ENCODE results near the gene PRAMEF5.
"Not testable (repeated sequence)": the region's sequence is repeated elsewhere in the genome, so short reads cannot be mapped to it uniquely, and the experiment has no call there.

PRAMEF5 gene

GRCh38 chr1:13253898-13254297, at the start of gene PRAMEF5:
PRAMEF5 (plus strand) TSS chr1:13254198; CDS start chr1:13259269, 5,071 bp downstream.
- DNase-seq (ENCODE audit: low read depth); H3K4me3 ChIP-seq (ENCODE audit: low read depth, low read length): not testable (repeated sequence)

- DNase-seq (ENCODE audit: low read depth); H3K4me3 ChIP-seq (ENCODE audit: low read depth, low read length): not testable (repeated sequence)
Observed at GRCh38 chr1:13208712-13209111, 45.3 kb upstream of the PRAMEF5 start.

GRCh38 chr1:13216619-13217018, 37.4 kb upstream of the PRAMEF5 start:
- not testable (repeated sequence) for DNase-seq (ENCODE audit: low read depth); H3K4me3 ChIP-seq (ENCODE audit: low read depth, low read length)

- DNase-seq (ENCODE audit: low read depth); H3K4me3 ChIP-seq (ENCODE audit: low read depth, low read length): not testable (repeated sequence)
Observed at GRCh38 chr1:13219203-13219602, 34.8 kb upstream of the PRAMEF5 start.

- not testable (repeated sequence) for DNase-seq (ENCODE audit: low read depth); H3K4me3 ChIP-seq (ENCODE audit: low read depth, low read length)
Observed at GRCh38 chr1:13222788-13223187, 31.2 kb upstream of the PRAMEF5 start.

GRCh38 chr1:13224480-13225060, 29.4 kb upstream of the PRAMEF5 start:
- DNase-seq (ENCODE audit: low read depth): no peak
- no peak for TF ChIP-seq CTCF (IDR thresholded peaks at IDR 0.05; ENCODE audit: low read depth, low read length, missing control alignments)
- no peak overlapping the region for H3K4me3 ChIP-seq (ENCODE audit: low read depth, low read length)

- not testable (repeated sequence) for DNase-seq (ENCODE audit: low read depth); H3K4me3 ChIP-seq (ENCODE audit: low read depth, low read length)
Observed at GRCh38 chr1:13225675-13226204, 28.3 kb upstream of the PRAMEF5 start, which contains the start of gene PRAMEF18. PRAMEF18 (minus strand) TSS chr1:13226154; CDS start chr1:13226106, 48 bp downstream.

- not testable (repeated sequence) for DNase-seq (ENCODE audit: low read depth); H3K4me3 ChIP-seq (ENCODE audit: low read depth, low read length)
Observed at GRCh38 chr1:13227271-13228055, 26.5 kb upstream of the PRAMEF5 start.

GRCh38 chr1:13228343-13228781, 25.6 kb upstream of the PRAMEF5 start:
- H3K4me3 ChIP-seq (ENCODE audit: low read depth, low read length): no peak overlapping the region
- no peak for DNase-seq (ENCODE audit: low read depth)
- peak; percentile 71 for TF ChIP-seq CTCF (IDR thresholded peaks at IDR 0.05; ENCODE audit: low read depth, low read length, missing control alignments)

GRCh38 chr1:13230096-13230495, 23.9 kb upstream of the PRAMEF5 start:
- DNase-seq (ENCODE audit: low read depth); H3K4me3 ChIP-seq (ENCODE audit: low read depth, low read length): not testable (repeated sequence)

- H3K4me3 ChIP-seq (ENCODE audit: low read depth, low read length); DNase-seq (ENCODE audit: low read depth): not testable (repeated sequence)
Observed at GRCh38 chr1:13230601-13231000, 23.4 kb upstream of the PRAMEF5 start.

- not testable (repeated sequence) for H3K4me3 ChIP-seq (ENCODE audit: low read depth, low read length)
Observed at GRCh38 chr1:13231061-13231750, 22.8 kb upstream of the PRAMEF5 start.

GRCh38 chr1:13232056-13232455, 21.9 kb upstream of the PRAMEF5 start:
- H3K4me3 ChIP-seq (ENCODE audit: low read depth, low read length); DNase-seq (ENCODE audit: low read depth): not testable (repeated sequence)

More at GRCh38 chr1:13231061-13231750, 22.8 kb upstream of the PRAMEF5 start:
- not testable (repeated sequence) for DNase-seq (ENCODE audit: low read depth)

GRCh38 chr1:13234057-13234456, 19.9 kb upstream of the PRAMEF5 start:
- not testable (repeated sequence) for H3K4me3 ChIP-seq (ENCODE audit: low read depth, low read length); DNase-seq (ENCODE audit: low read depth)

- DNase-seq (ENCODE audit: low read depth); H3K4me3 ChIP-seq (ENCODE audit: low read depth, low read length): not testable (repeated sequence)
Observed at GRCh38 chr1:13237572-13237971, 16.4 kb upstream of the PRAMEF5 start.

- H3K4me3 ChIP-seq (ENCODE audit: low read depth, low read length); DNase-seq (ENCODE audit: low read depth): not testable (repeated sequence)
Observed at GRCh38 chr1:13239633-13240032, 14.4 kb upstream of the PRAMEF5 start.
